Astrocyte (in vitro differentiated cells and primary cell): ENCODE results near the gene SLC29A2. TPM values are rescaled to one million over a fixed set of nuclear protein-coding genes. Genes with fewer than 3 reads are reported as not detected.

ENCODE experiments used
- DNase-seq: peaks from one replicate; pipeline ENCODE4 v3.0.0-alpha.2; 2010; ENCODE audit warnings: low read depth
- FAIRE-seq: peaks from 2 replicates; lab custom pipeline; 2011; peaks lifted over from hg19 to GRCh38; lab: Jason Lieb, UNC
- H2AFZ ChIP-seq: 2 replicates; pipeline ENCODE4 v1.6.0; 2012; ENCODE audit warnings: low read depth, low read length, inconsistent platforms
- H3K27ac ChIP-seq: 2 replicates; pipeline ENCODE4 v1.5.1; 2011; ENCODE audit warnings: low read depth, low read length, inconsistent platforms
- H3K27me3 ChIP-seq: 2 replicates; pipeline ENCODE4 v1.6.0; 2011; ENCODE audit warnings: low read length, inconsistent platforms; ENCODE audit not compliant: insufficient read depth
- H3K36me3 ChIP-seq: 2 replicates; pipeline ENCODE4 v1.5.1; 2011; ENCODE audit warnings: low read length, inconsistent platforms; ENCODE audit not compliant: insufficient read depth
- H3K4me1 ChIP-seq: 2 replicates; pipeline ENCODE4 v1.5.1; 2011; ENCODE audit warnings: low read length, inconsistent platforms; ENCODE audit not compliant: insufficient read depth
- H3K4me2 ChIP-seq: 2 replicates; pipeline ENCODE4 v1.6.0; 2012; ENCODE audit warnings: low read length, inconsistent platforms
- H3K4me3 ChIP-seq: 2 replicates; pipeline ENCODE4 v1.5.1; 2011; ENCODE audit warnings: low read depth, mild to moderate bottlenecking, low read length, inconsistent platforms; ENCODE audit not compliant: insufficient read depth
- H3K79me2 ChIP-seq: 2 replicates; pipeline ENCODE4 v1.6.0; 2012; ENCODE audit warnings: mild to moderate bottlenecking, low read length, inconsistent platforms; ENCODE audit not compliant: insufficient read depth
- H3K9ac ChIP-seq: 2 replicates; pipeline ENCODE4 v1.6.0; 2012; ENCODE audit warnings: mild to moderate bottlenecking, low read length, inconsistent platforms
- H3K9me3 ChIP-seq: 2 replicates; pipeline ENCODE4 v1.5.1; 2012; ENCODE audit warnings: low read depth, mild to moderate bottlenecking, low read length, inconsistent platforms; ENCODE audit not compliant: insufficient read depth
- H4K20me1 ChIP-seq: 2 replicates; pipeline ENCODE4 v1.6.0; 2012; ENCODE audit warnings: low read length, inconsistent platforms; ENCODE audit not compliant: insufficient read depth
- H3K27ac Mint-ChIP-seq: one replicate; pipeline ENCODE4 v1.8.0; 2021; ENCODE audit warnings: mild to moderate bottlenecking, mixed read lengths; ENCODE audit not compliant: unreplicated experiment
- H3K27me3 Mint-ChIP-seq: one replicate; pipeline ENCODE4 v1.8.0; 2021; ENCODE audit warnings: low read depth, mixed read lengths; ENCODE audit not compliant: unreplicated experiment
- H3K36me3 Mint-ChIP-seq: one replicate; pipeline ENCODE4 v1.8.0; 2021; ENCODE audit warnings: low read depth, mixed read lengths; ENCODE audit not compliant: unreplicated experiment
- H3K4me1 Mint-ChIP-seq: one replicate; pipeline ENCODE4 v1.8.0; 2021; ENCODE audit warnings: low read depth, mixed read lengths; ENCODE audit not compliant: unreplicated experiment
- H3K4me3 Mint-ChIP-seq: one replicate; pipeline ENCODE4 v1.8.0; 2021; ENCODE audit warnings: mild to moderate bottlenecking, moderate library complexity, mixed read lengths; ENCODE audit not compliant: unreplicated experiment
- H3K9me3 Mint-ChIP-seq: one replicate; pipeline ENCODE4 v1.8.0; 2021; ENCODE audit warnings: mild to moderate bottlenecking, mixed read lengths; ENCODE audit not compliant: unreplicated experiment
- CTCF ChIP-seq: IDR thresholded peaks from 2 replicates; pipeline ENCODE4 v1.5.1; 2011; ENCODE audit warnings: low read depth, mild to moderate bottlenecking, inconsistent platforms, low read length, moderate library complexity; ENCODE audit not compliant: insufficient read depth
- EZH2 ChIP-seq: IDR thresholded peaks from 2 replicates; pipeline ENCODE4 v1.6.1; 2012; ENCODE audit warnings: mild to moderate bottlenecking, low read length, inconsistent platforms; ENCODE audit not compliant: insufficient read depth
- total RNA-seq: library from RNA; stranded (reverse); gene quantifications from 2 replicates; pipeline ENCODE4 v1.2.1, GENCODE V29; 2021

The SLC29A2 gene
- total RNA-seq, 1 donor from 2014 or later, result 6.6 TPM

GRCh38 chr11:66339686-66340483 lies 31.7 kb downstream of the SLC29A2 start:
- Histone ChIP-seq H2AFZ (no peak overlapping the region), H3K9ac (no peak overlapping the region), H3K4me3 (no peak overlapping the region), H3K79me2 (peaks cover 37% of the 10 kb centered on the region), H3K9me3 (no peaks in the 10 kb centered on the region), H4K20me1 (peaks cover 45% of the 10 kb centered on the region), H3K4me1 (peaks cover 46% of the 10 kb centered on the region), H3K4me2 (no peak overlapping the region), H3K36me3 (peaks cover 3% of the 10 kb centered on the region), H3K27me3 (no peaks in the 10 kb centered on the region), H3K27ac (no peak overlapping the region)
- Mint-ChIP-seq H3K27ac (no peak overlapping the region), H3K4me1 (peaks cover 41% of the 10 kb centered on the region), H3K9me3 (no peaks in the 10 kb centered on the region), H3K36me3 (peaks cover 7% of the 10 kb centered on the region), H3K27me3 (no peaks in the 10 kb centered on the region), H3K4me3 (no peak overlapping the region)
- TF ChIP-seq CTCF (no peak), EZH2 (no peak)
- FAIRE-seq (no peak), DNase-seq (no peak)

GRCh38 chr11:66339162-66339675 lies 32.3 kb downstream of the SLC29A2 start:
- no peaks in the 10 kb centered on the region for H3K9me3 Mint-ChIP-seq
- H3K4me3 ChIP-seq, result no peak overlapping the region
- H3K4me2 ChIP-seq, result no peak overlapping the region
- peaks cover 7% of the 10 kb centered on the region for H3K36me3 Mint-ChIP-seq
- H3K9ac ChIP-seq, result no peak overlapping the region
- no peak for FAIRE-seq
- peaks cover 49% of the 10 kb centered on the region for H3K4me1 ChIP-seq
- H3K9me3 ChIP-seq, result no peaks in the 10 kb centered on the region
- H2AFZ ChIP-seq, result no peak overlapping the region
- TF ChIP-seq CTCF (no peak), EZH2 (no peak)
- DNase-seq, result no peak
- H3K27ac Mint-ChIP-seq, result peak overlapping the region; percentile 50
- H3K36me3 ChIP-seq, result peaks cover 3% of the 10 kb centered on the region
- H3K27me3 Mint-ChIP-seq, result no peaks in the 10 kb centered on the region
- H4K20me1 ChIP-seq, result peaks cover 45% of the 10 kb centered on the region
- peak overlapping the region; percentile 62 for H3K4me3 Mint-ChIP-seq
- H3K4me1 Mint-ChIP-seq, result peaks cover 41% of the 10 kb centered on the region
- H3K79me2 ChIP-seq, result peaks cover 38% of the 10 kb centered on the region
- no peak overlapping the region for H3K27ac ChIP-seq
- no peaks in the 10 kb centered on the region for H3K27me3 ChIP-seq
